Measurements from ENCODE around the gene PACS2. TPM values are rescaled to one million over a fixed set of nuclear protein-coding genes. Genes with fewer than 3 reads are reported as not detected.

The PACS2 gene
- total and polyA plus RNA-seq, 2 of the 8 experiments (the other 6 are each of a cell fraction or from before 2014, with no cell fraction given), result 38.0 to 62.8 TPM

- TF ChIP-seq BACH1 (IDR thresholded peaks at IDR 0.05; ENCODE audit: low read length) (no peak), POLR2A (IDR thresholded peaks at IDR 0.05; ENCODE audit: control extremely low read depth in 1 of 2, low read depth in 2 of 2, low read length in 2 of 2) (no peak), RXRA (IDR thresholded peaks at IDR 0.05; ENCODE audit: insufficient read depth, low read depth, low read length) (no peak), RFX5 (IDR thresholded peaks at IDR 0.05; ENCODE audit: borderline replicate concordance, low read depth, low read length) (no peak), BRCA1 (IDR thresholded peaks at IDR 0.05; ENCODE audit: low read depth, low read length) (no peak), HDAC2 (IDR thresholded peaks at IDR 0.05; ENCODE audit: borderline replicate concordance in 1 of 2, low read depth in 2 of 2, low read length in 2 of 2) (no peak)
Measured at GRCh38 chr14:105333613-105334364, 19.2 kb downstream of the PACS2 start (continued).

All from H1 (cell line).